GM21423 (cell line): ENCODE data around the gene CASP3.
"Not testable (repeated sequence)": the region's sequence is repeated elsewhere in the genome, so short reads cannot be mapped to it uniquely, and the experiment has no call there.

Experiments used
- ATAC-seq: cut with Tn5 transposase; IDR thresholded peaks from one replicate; pipeline ENCODE4 v1.9.1; 2021; ENCODE audit warnings: mild to moderate bottlenecking, moderate library complexity; ENCODE audit not compliant: unreplicated experiment

The CASP3 gene

DNA sequence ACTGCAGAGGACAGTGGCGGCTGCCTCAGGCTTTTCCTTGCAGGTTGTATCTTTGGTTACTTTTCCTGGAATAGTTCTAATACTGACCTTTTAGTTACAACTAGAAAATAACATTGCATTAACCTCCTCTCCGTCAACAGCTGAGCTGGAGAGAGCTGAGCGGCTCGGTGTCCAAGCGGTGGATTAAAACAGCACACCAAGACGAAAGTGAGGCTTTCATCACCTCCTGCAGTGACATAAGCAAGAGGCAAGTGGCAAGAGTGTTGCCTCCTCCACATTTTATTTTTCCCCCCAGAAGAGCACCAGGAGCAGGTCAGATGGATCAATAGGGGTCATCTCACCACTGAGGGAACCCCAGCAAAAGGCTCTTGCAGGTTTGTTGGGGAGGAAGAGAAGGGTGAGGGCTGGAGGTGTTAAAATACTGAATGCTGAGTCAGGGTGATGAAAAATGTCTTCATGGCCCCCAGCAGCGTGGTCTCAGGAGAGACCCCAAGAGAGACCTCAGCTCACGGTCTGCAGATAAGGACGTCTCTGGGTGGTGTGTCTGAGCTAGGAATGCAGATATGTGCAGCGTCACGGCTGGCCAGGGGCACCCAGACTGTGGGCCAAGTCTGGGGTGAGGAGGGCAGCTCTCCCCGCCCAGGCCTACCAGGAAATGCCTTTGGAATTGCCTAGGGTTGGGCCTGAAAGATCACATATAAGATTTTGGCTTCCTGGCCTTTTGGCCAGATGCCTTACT is 50.3 kb downstream of the CASP3 start:
- ATAC-seq = no peak

DNA sequence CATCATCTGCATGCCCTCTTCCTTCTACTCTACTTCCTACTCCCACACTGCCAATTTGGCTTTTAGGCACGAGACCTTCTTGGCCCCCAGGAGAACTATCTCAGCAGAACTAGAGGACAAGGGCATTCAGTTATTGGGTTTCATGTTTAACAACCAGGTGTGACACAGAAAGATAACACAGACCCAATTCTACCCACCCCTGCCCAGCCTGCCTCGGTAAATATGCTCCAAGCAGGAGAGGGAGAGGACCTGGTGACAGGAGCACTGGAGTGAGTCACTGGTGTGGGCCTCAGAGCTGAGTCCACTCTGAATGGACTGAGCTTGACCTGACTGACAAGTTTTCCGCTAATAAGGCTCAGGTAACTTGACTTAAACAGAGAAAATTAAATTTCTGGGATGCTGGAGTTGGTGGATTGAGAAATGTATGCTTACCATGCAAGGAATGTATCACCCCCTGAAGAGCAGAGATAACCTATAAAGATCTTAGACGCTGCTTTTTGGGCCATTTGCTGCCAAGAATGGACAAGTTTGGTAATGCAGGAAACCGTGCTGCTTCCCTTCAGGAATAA is 52.5 kb downstream of the CASP3 start:
- ATAC-seq = no peak

DNA sequence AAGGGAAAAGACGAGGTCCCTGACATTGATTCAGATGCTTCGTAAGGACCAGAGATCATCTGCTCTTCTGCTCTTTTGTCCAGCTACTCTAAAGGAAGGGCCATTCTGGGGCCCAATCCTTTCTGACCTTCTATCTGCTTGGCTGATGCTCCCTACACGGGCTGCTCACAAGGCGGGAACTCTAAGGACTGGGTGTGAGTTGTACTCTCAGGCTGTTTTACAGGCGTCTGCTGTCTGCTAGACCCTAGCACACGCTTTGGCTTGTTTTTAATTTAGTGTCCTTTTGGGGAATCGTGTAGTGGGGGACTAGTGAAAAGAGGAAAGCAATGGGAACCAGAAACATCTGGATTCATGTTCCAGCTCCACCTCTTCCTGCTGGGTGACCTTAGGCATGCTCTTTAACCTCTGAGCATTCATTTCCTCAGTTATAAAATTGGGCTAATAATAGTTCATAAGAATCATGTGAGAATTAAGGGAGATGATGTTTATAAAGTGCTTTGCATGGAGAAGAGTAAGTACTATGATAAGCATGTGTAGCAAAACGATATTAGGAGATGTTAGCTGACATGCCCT is 53.1 kb downstream of the CASP3 start:
- no peak for ATAC-seq

DNA sequence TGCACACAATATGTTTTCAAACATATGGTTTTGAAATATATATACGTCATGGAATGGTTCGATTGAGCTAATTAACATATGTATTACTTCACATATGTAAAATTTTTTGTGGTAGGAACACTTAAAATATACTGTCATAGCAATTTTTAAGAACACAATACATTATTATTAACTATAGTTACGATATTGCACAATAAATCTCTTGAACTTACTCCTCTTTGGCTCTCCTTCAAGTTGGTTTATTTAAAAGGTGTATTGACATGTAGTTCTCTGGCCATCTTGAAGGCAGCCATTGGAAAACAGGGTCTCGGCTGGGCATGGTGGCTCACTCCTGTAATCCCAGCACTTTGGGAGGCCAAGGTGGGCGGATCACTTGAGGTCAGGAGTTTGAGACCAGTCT is 53.8 kb downstream of the CASP3 start:
- ATAC-seq = no peak

DNA sequence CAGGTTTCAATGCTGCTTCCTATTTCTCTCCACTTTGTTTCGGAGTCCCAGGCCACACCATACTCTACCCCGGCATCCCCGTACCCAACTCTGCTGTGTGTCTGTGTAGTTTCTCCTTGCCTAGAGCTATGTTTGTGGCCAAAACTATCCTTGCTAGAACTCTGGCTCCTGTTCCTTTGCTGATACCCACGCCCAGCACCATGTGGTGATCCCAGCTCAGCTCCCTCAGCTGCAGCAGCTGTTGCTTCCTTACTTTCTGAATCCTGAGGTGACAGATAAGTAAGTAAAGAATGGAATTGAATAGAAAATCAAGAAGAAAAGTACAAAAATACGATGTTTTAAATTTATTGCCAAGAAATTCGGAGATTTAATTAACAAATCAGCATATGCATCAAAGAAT is 55.8 kb downstream of the CASP3 start:
- ATAC-seq = no peak

DNA sequence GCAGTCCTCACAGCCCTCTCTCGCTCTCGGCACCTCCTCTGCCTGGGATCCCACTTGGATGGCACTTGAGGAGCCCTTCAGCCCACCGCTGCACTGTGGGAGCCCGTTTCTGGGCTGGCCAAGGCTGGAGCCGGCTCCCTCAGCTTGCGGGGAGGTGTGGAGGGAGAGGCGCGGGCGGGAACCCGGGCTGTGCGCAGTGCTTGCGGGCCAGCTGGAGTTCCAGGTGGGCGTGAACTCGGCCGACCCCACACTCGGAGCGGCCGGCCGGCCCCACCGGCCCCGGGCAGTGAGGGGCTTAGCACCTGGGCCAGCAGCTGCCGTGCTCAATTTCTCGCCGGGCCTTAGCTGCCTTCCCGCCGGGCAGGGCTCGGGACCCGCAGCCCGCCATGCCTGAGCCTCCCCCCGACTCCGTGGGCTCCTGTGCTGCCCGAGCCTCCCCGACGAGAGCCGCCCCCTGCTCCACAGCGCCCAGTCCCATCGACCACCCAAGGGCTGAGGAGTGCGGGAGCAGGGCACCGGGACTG is 57.4 kb downstream of the CASP3 start:
- ATAC-seq = not testable (repeated sequence)

DNA sequence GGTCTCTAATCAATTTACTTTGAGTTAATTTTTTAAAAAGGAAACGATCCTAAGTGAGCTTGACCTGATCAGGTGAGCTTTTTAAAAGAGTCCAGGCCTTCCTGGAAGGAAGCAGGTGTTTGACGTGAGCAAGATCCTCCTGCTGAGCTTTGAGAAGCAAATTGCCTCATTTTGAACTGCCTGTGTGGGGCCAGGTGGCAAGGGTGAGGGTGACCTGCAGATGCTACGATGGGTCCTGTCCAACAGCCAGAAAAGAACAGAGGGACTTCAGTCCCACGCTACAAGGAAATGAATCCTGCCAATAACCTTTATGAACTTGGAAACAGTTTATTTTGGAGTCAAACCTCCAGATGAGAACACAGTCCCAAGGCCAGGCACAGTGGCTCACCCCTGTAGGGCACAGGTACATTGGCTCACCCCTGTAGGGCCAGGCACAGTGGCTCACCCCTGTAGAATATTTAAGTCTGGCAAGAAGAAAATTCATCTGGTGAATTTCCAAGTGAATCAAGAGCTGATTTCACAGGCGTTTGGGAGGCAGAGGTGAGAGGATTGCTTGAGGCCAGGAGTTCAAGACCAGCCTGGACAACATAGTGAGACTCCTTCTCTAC is 58.1 kb downstream of the CASP3 start:
- ATAC-seq = no peak

DNA sequence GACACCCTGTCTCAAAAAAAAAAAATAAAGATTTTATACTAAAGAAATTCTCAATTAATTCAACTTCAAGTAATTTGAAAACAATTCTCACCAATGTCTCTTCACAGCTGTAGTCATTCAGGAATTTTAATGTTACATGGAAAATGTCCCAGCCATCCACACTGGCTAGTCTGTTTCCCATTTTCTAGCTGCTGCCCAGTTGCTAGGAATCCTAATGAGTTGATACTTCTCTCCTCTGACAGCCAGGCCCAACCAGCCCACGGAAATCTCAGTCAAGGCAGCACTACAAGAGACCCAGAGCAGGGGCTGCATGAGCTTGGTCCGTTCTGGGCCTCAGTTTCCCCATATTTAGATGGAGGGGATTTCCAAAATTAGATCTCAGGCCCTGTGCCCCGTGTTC is 59.1 kb downstream of the CASP3 start:
- ATAC-seq = no peak

DNA sequence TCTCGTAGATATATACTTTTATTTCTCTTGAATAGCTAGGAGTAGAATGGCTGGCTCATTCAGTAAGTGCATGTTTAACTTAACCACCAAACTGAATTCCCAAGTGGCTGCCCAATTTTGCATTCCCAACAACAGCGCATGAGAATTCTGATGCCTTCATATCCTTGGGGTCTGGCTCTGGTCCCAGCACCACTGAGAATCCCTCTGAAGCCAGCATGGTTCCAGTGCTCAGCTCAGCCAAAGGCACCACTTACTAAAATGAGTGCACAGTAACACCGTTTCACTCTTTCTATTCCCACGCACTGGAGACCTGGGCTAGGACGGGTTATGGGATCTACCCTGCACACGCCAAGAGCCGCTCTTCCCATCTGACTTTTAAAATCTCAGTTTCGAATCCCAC is 60.4 kb downstream of the CASP3 start:
- no peak for ATAC-seq

DNA sequence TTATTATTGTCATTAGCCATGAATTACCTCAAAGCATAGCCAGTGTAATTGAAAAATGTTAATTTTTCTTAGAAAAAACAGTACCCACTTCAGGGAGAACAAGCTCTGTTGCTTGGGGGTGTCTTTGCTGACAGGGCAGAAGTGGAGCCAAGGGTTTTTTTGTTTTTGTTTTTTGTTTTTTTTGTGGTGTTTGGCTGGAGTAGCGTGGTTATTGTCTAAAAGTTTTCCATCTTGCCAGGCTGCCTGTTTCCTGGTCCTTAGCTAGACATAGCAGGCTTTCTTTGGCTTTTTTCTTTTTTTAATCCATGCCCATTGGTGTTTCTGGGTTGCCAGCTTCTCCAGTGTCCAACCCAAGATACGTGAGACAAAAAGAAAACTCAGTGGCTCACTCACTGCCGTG is 61.5 kb downstream of the CASP3 start:
- ATAC-seq = no peak

DNA sequence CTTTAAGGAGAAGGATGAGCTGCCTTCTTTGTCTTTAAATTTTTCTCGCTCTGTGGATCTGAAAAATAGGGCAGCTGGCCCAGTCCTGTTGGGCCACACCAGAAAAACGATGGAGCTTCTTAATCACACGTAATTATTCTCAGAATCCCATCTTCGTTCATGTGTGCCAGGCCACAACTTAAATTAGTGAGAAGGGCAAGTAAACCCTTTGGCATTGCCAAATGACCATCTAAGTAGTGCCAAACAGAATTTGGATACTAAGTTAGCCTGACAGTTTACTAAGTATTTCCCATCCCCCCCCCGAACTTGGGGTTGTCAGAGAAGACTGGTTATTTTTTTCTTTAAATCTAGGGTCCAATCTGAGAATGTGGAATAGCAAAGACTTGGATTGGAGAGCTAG is 62.0 kb downstream of the CASP3 start:
- ATAC-seq = no peak

DNA sequence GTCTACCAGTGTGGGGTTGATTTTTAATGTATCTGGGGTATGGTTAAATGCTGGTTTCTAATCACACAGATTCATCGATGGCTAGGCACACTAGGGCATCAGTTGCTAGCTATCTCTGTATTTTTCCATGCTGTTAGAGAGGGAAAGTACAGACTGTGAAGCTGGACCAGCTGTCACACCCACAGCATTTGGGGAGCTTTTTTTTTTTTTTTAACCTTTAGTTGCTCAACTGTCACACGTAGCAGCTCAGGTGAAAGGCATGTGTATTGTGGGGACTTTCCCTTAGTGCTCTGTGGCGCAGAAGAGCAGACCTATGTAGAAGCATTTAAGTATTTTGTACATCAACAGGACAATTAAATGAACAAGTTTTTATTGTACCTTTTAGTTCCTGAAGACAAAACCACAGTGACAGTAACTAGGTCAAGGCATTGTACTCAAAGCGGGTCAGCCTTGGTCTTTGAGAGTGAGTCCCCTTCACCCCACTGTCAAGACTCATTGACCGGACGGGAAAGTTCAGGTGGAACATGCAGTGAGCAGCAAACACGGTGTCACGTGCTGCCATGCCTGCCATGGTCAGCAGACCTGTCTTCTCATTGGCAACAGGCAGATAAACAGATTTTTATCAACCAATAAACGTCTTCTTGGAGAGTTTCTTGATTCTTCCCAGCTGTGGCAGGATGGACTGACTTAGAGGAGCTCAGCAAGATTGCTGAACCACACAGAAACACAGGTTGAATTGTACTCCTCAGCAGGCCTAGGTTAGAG is 65.3 kb downstream of the CASP3 start:
- peak; percentile 47 for ATAC-seq
